ENCODE data around the gene CTXN1. TPM values are rescaled to one million over a fixed set of nuclear protein-coding genes. Genes with fewer than 3 reads are reported as not detected.

CTXN1 gene
- total RNA-seq, 1 donor from 2014 or later: 55.9 TPM

DNA sequence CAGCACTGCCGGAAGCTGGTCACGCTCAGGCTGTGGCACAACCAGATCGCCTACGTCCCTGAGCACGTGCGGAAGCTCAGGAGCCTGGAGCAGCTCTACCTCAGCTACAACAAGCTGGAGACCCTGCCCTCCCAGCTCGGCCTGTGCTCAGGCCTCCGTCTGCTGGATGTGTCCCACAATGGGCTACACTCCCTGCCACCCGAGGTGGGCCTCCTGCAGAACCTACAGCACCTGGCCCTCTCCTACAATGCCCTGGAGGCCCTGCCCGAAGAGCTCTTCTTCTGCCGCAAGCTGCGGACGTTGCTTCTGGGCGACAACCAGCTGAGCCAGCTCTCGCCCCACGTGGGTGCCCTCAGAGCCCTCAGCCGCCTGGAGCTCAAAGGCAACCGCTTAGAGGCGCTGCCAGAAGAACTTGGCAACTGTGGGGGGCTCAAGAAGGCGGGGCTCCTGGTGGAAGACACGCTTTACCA is 25.5 kb downstream of the CTXN1 start:
- H3K27ac ChIP-seq (ENCODE audit: low read depth, low read length): no peak overlapping the region
- Mint-ChIP-seq H3K27me3 (ENCODE audit: low read depth, unreplicated experiment) (no peaks in the 10 kb centered on the region), H3K9me3 (ENCODE audit: unreplicated experiment) (peaks cover 2% of the 10 kb centered on the region), H3K4me1 (ENCODE audit: low read depth, unreplicated experiment) (peaks cover 5% of the 10 kb centered on the region), H3K27ac (ENCODE audit: unreplicated experiment) (no peak overlapping the region), H3K4me3 (ENCODE audit: unreplicated experiment) (no peak overlapping the region), H3K36me3 (ENCODE audit: low read depth, unreplicated experiment) (peaks cover 10% of the 10 kb centered on the region)
- no peak overlapping the region for H3K9ac ChIP-seq (ENCODE audit: low read length)
- peaks cover 17% of the 10 kb centered on the region for H3K79me2 ChIP-seq (ENCODE audit: insufficient read depth, low read length)
- peaks cover 13% of the 10 kb centered on the region for H4K20me1 ChIP-seq (ENCODE audit: insufficient read depth, low read length)
- no peaks in the 10 kb centered on the region for H3K27me3 ChIP-seq (ENCODE audit: insufficient read depth, low read length)
- H3K4me2 ChIP-seq (ENCODE audit: low read length): no peak overlapping the region
- no peaks in the 10 kb centered on the region for H3K36me3 ChIP-seq (ENCODE audit: insufficient read depth, low read length)
- H2AFZ ChIP-seq (ENCODE audit: low read depth, low read length): no peak overlapping the region
- no peak for DNase-seq (ENCODE audit: low read depth)
- no peak for TF ChIP-seq CTCF (IDR thresholded peaks at IDR 0.05; ENCODE audit: insufficient read depth, low read depth, low read length)
- TF ChIP-seq EZH2 (IDR thresholded peaks at IDR 0.05; ENCODE audit: insufficient read depth, low read length): no peak
- H3K9me3 ChIP-seq (ENCODE audit: insufficient read depth, low read depth, low read length): no peaks in the 10 kb centered on the region
- no peak for FAIRE-seq
- H3K4me3 ChIP-seq (ENCODE audit: insufficient read depth, low read depth, low read length): no peak overlapping the region
- H3K4me1 ChIP-seq (ENCODE audit: insufficient read depth, low read length): peaks cover 19% of the 10 kb centered on the region

- no peak overlapping the region for H3K4me3 ChIP-seq (ENCODE audit: insufficient read depth, low read depth, low read length)
- H3K9me3 Mint-ChIP-seq (ENCODE audit: unreplicated experiment): peaks cover 2% of the 10 kb centered on the region
- H3K27ac ChIP-seq (ENCODE audit: low read depth, low read length): no peak overlapping the region
- peaks cover 12% of the 10 kb centered on the region for H3K79me2 ChIP-seq (ENCODE audit: insufficient read depth, low read length)
- no peaks in the 10 kb centered on the region for H3K27me3 ChIP-seq (ENCODE audit: insufficient read depth, low read length)
- H3K27me3 Mint-ChIP-seq (ENCODE audit: low read depth, unreplicated experiment): no peaks in the 10 kb centered on the region
- FAIRE-seq (no peak), DNase-seq (ENCODE audit: low read depth) (no peak)
- H3K9ac ChIP-seq (ENCODE audit: low read length): no peak overlapping the region
- H3K9me3 ChIP-seq (ENCODE audit: insufficient read depth, low read depth, low read length): no peaks in the 10 kb centered on the region
- no peak overlapping the region for H2AFZ ChIP-seq (ENCODE audit: low read depth, low read length)
- no peak overlapping the region for H3K4me2 ChIP-seq (ENCODE audit: low read length)
- H3K4me1 ChIP-seq (ENCODE audit: insufficient read depth, low read length): peaks cover 13% of the 10 kb centered on the region
- H3K36me3 Mint-ChIP-seq (ENCODE audit: low read depth, unreplicated experiment): peaks cover 10% of the 10 kb centered on the region
- no peak for TF ChIP-seq EZH2 (IDR thresholded peaks at IDR 0.05; ENCODE audit: insufficient read depth, low read length)
- TF ChIP-seq CTCF (IDR thresholded peaks at IDR 0.05; ENCODE audit: insufficient read depth, low read depth, low read length): no peak
- peaks cover 3% of the 10 kb centered on the region for H3K4me1 Mint-ChIP-seq (ENCODE audit: low read depth, unreplicated experiment)
- no peak overlapping the region for H3K27ac Mint-ChIP-seq (ENCODE audit: unreplicated experiment)
- H4K20me1 ChIP-seq (ENCODE audit: insufficient read depth, low read length): peaks cover 7% of the 10 kb centered on the region
- H3K4me3 Mint-ChIP-seq (ENCODE audit: unreplicated experiment): no peak overlapping the region
- no peaks in the 10 kb centered on the region for H3K36me3 ChIP-seq (ENCODE audit: insufficient read depth, low read length)
Measured at GRCh38 chr19:7899751-7900378, 26.1 kb downstream of the CTXN1 start.

GRCh38 chr19:7898967-7899366 is 27.0 kb downstream of the CTXN1 start:
- FAIRE-seq: no peak
- Mint-ChIP-seq H3K27ac (ENCODE audit: unreplicated experiment) (no peak overlapping the region), H3K36me3 (ENCODE audit: low read depth, unreplicated experiment) (peaks cover 10% of the 10 kb centered on the region), H3K4me1 (ENCODE audit: low read depth, unreplicated experiment) (no peaks in the 10 kb centered on the region), H3K9me3 (ENCODE audit: unreplicated experiment) (no peaks in the 10 kb centered on the region), H3K4me3 (ENCODE audit: unreplicated experiment) (no peak overlapping the region), H3K27me3 (ENCODE audit: low read depth, unreplicated experiment) (no peaks in the 10 kb centered on the region)
- H3K27ac ChIP-seq (ENCODE audit: low read depth, low read length): no peak overlapping the region
- H3K9ac ChIP-seq (ENCODE audit: low read length): no peak overlapping the region
- H3K36me3 ChIP-seq (ENCODE audit: insufficient read depth, low read length): no peaks in the 10 kb centered on the region
- peaks cover 3% of the 10 kb centered on the region for H3K79me2 ChIP-seq (ENCODE audit: insufficient read depth, low read length)
- no peak for DNase-seq (ENCODE audit: low read depth)
- no peak overlapping the region for H2AFZ ChIP-seq (ENCODE audit: low read depth, low read length)
- H3K4me1 ChIP-seq (ENCODE audit: insufficient read depth, low read length): peaks cover 10% of the 10 kb centered on the region
- no peak overlapping the region for H3K4me2 ChIP-seq (ENCODE audit: low read length)
- H3K27me3 ChIP-seq (ENCODE audit: insufficient read depth, low read length): no peaks in the 10 kb centered on the region
- TF ChIP-seq EZH2 (IDR thresholded peaks at IDR 0.05; ENCODE audit: insufficient read depth, low read length) (no peak), CTCF (IDR thresholded peaks at IDR 0.05; ENCODE audit: insufficient read depth, low read depth, low read length) (no peak)
- H4K20me1 ChIP-seq (ENCODE audit: insufficient read depth, low read length): no peaks in the 10 kb centered on the region
- H3K9me3 ChIP-seq (ENCODE audit: insufficient read depth, low read depth, low read length): no peaks in the 10 kb centered on the region
- H3K4me3 ChIP-seq (ENCODE audit: insufficient read depth, low read depth, low read length): no peak overlapping the region
